ENCODE measurements around the gene FRAT2.
"Not testable (repeated sequence)": the region's sequence is repeated elsewhere in the genome, so short reads cannot be mapped to it uniquely, and the experiment has no call there.

Gene FRAT2

GRCh38 chr10:97356318-97356914, 21.9 kb upstream of the FRAT2 start:
- DNase-seq: no peak

- DNase-seq: no peak
Measured at GRCh38 chr10:97355571-97355975, 21.0 kb upstream of the FRAT2 start.

- DNase-seq: no peak
Measured at GRCh38 chr10:97353945-97354344, 19.4 kb upstream of the FRAT2 start.

- no peak for DNase-seq
Measured at GRCh38 chr10:97349752-97350513, 15.4 kb upstream of the FRAT2 start.

- no peak for DNase-seq
Measured at GRCh38 chr10:97347317-97347716, 12.8 kb upstream of the FRAT2 start.

GRCh38 chr10:97343664-97344063, 9.1 kb upstream of the FRAT2 start:
- DNase-seq: not testable (repeated sequence)

GRCh38 chr10:97341416-97341815, 6.9 kb upstream of the FRAT2 start:
- no peak for DNase-seq

- DNase-seq: no peak
Measured at GRCh38 chr10:97338041-97338440, 3.5 kb upstream of the FRAT2 start.

GRCh38 chr10:97336942-97337831, 2.7 kb upstream of the FRAT2 start:
- DNase-seq: no peak

- no peak for DNase-seq
Measured at GRCh38 chr10:97336446-97336845, 1.9 kb upstream of the FRAT2 start.

- no peak for DNase-seq
Measured at GRCh38 chr10:97336006-97336405, 1.5 kb upstream of the FRAT2 start.

- DNase-seq: no peak
Measured at GRCh38 chr10:97335188-97335619, 675 bp upstream of the FRAT2 start.

GRCh38 chr10:97333601-97334369, 744 bp downstream of the FRAT2 start:
- peak; percentile 5 for DNase-seq

GRCh38 chr10:97333351-97333600, 1.3 kb downstream of the FRAT2 start:
- no peak for DNase-seq

GRCh38 chr10:97332591-97333350, 1.8 kb downstream of the FRAT2 start:
- no peak for DNase-seq

GRCh38 chr10:97331153-97331703, 3.3 kb downstream of the FRAT2 start:
- no peak for DNase-seq

GRCh38 chr10:97329766-97330165, 4.8 kb downstream of the FRAT2 start:
- DNase-seq: no peak

- DNase-seq: no peak
Measured at GRCh38 chr10:97328646-97329453, 5.7 kb downstream of the FRAT2 start.

- DNase-seq: no peak
Measured at GRCh38 chr10:97327348-97328294, 6.9 kb downstream of the FRAT2 start.

- no peak for DNase-seq
Measured at GRCh38 chr10:97325754-97326153, 8.8 kb downstream of the FRAT2 start.
